Esophagus (tissue), 2 donors: Measurements from ENCODE around the gene BCL2L2. TPM values are rescaled to one million over a fixed set of nuclear protein-coding genes. Genes with fewer than 3 reads are reported as not detected.
A peak's percentile ranks its signal among the peaks of the same experiment; 100 is the strongest.

Experiments used
- H3K27ac ChIP-seq, 2 donors: one replicate each; pipeline ENCODE4 v1.5.1; 2013; ENCODE audit warnings: low read depth in 2 of 2, mild to moderate bottlenecking in 2 of 2, inconsistent platforms in 1 of 2, low read length in 1 of 2, moderate library complexity in 1 of 2
- H3K27me3 ChIP-seq, 2 donors: one replicate each; pipeline ENCODE4 v1.6.1; 2013; ENCODE audit warnings: low read length in 2 of 2, control low read depth in 1 of 2, mild to moderate bottlenecking in 1 of 2; ENCODE audit not compliant: insufficient read depth in 2 of 2, control insufficient read depth in 1 of 2
- H3K36me3 ChIP-seq, 2 donors: one replicate each; pipeline ENCODE4 v1.6.1; 2013; ENCODE audit warnings: low read length in 1 of 2; ENCODE audit not compliant: control insufficient read depth in 2 of 2, insufficient read depth in 2 of 2
- H3K4me1 ChIP-seq, 2 donors: one replicate each; pipeline ENCODE4 v1.6.1; 2013; ENCODE audit warnings: low read length in 1 of 2; ENCODE audit not compliant: control insufficient read depth in 2 of 2, insufficient read depth in 2 of 2
- H3K4me3 ChIP-seq, 2 donors: one replicate each; pipeline ENCODE4 v1.5.1; 2013; ENCODE audit warnings: low read length in 2 of 2, mild to moderate bottlenecking in 2 of 2, low read depth in 1 of 2, moderate library complexity in 1 of 2
- H3K9me3 ChIP-seq, 2 donors: one replicate each; pipeline ENCODE4 v1.6.1; 2013; ENCODE audit warnings: mild to moderate bottlenecking in 2 of 2, low read depth in 1 of 2, low read length in 1 of 2, moderate library complexity in 1 of 2; ENCODE audit not compliant: control insufficient read depth in 2 of 2, insufficient read depth in 1 of 2
- WGBS, 2 donors: extraction: QIAGEN DNeasy Blood & Tissue Kit; methylation state at CpG; one replicate each; pipeline ENCODE4 v1.1.7; 2013; 5-methylcytosine and 5-hydroxymethylcytosine counted together
- polyA plus RNA-seq, 2 donors: library from polyadenylated mRNA; stranded (reverse); fragments of 200-250 nt; gene quantifications; one replicate each; pipeline ENCODE4 v1.2.3, GENCODE V29; 2013
- donor health status: healthy with polysubstance abuse.
- donor health status: Bipolar disorder and iron deficiency.

Gene BCL2L2
- polyA plus RNA-seq, 2 donors: 28.0 to 35.0 TPM

DNA sequence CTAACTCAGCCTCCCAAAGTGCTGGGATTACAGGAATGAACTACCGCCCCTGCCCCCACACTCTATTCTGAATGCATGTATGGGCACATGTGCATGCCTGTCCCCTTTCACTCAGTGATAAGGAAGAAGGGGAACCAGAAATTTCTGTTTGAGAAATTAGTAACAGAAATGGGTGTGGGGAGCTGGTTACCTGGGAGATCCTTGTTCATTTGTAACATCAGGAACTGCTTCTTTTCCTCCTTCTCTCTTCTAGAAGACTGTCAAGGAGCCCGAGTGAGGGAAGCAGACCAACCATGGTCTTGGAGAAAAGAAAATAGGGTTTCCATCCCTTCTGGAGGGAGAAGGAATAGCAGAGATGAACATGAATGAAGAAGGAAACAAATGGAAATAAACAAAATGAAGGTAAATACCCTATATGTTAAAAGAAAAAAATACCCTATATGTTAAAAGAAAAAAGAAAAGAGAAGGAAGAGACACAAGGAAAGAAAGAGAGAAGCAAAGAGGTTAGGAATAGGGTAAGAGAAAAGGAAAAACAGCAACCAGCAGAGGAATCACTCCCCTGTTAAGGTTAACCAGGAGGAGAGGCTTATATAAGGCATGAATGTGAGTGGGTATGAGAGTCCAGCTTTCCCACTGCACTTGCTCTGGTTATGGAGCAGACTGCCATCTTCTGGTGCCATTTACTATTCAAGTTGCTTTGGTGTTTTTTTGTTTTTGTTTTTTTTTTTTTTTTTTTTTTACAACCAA is 7.2 kb upstream of the BCL2L2 start:
- Histone ChIP-seq H3K4me1 (peaks cover 0 to 3% of the 10 kb centered on the region in 2 donors), H3K36me3 (no peaks in the 10 kb centered on the region), H3K27me3 (no peaks in the 10 kb centered on the region), H3K9me3 (no peaks in the 10 kb centered on the region), H3K27ac (peak overlapping the region; percentile 85 to 87), H3K4me3 (peak overlapping the region in 1 of 2 donors; percentile 65)
- WGBS, 2 donors: 67 to 73% methylated on average over 2 of the region's 2 CpGs

DNA sequence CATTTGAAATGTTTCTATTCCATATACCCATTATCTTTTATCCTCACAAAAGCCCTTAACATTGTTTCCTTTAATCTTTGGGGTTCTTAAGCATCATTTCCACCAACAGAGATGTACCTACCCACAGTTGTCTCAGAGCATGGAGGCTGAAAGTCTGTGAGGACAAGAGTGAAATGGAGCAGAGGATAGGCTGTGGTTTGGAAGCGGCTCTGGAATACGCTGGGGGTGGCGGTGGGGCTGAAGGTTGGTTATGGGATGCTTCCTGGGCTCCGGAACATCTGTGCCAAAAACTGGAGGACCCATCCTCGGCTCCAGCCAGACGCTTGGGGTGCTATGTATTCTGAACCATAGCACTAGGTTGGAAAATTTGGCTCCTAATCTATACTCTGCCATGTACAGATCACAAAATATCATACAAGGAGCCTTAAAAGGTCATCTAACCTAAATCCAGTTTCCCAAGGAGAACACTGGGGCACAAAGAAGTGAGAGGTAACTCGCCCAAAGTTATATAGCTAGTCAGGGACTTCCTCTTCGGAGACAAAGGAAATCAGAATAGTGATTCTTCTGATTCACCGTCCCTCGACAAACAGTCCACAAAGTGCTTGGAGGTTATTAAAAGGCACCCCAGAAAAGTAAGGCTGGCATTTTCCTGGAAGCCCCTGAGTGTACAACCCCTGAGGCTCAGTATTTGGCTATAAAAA is 6.5 kb upstream of the BCL2L2 start:
- H3K27ac ChIP-seq: peak overlapping the region; percentile 99 to 100
- WGBS, 2 donors: 53 to 60% methylated on average over 10 of the region's 10 CpGs
- peak overlapping the region; percentile 65 to 68 for H3K4me3 ChIP-seq
- peaks cover 0 to 3% of the 10 kb centered on the region in 2 donors for H3K4me1 ChIP-seq
- H3K9me3 ChIP-seq: no peaks in the 10 kb centered on the region
- H3K27me3 ChIP-seq: no peaks in the 10 kb centered on the region
- H3K36me3 ChIP-seq: no peaks in the 10 kb centered on the region

DNA sequence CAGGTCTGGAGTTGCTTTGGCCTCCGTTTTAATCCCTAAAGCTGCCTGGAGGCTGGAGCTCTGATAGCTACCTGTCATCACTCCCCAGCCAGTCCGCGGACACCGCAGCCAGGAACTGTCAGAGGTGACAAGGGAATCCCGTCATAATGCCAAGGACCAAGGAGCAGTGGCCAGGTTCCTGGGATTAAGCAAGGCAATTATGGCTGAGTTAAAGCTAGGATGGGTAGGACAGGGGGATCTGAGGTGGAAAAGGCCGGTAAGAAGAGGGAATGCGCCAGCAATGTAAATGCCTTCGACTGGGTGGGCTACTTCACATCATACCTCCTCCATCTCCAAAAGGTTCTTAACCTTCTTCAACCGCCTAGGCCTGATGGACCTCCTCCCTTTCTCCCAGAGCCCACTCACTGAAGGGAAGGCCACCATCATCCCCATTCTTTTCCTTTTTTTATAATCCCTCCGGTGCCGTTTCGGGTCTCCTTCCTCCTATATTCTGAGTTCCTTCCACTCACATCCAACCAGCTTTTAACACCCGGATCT is 5.9 kb upstream of the BCL2L2 start:
- H3K4me1 ChIP-seq: peaks cover 0 to 3% of the 10 kb centered on the region in 2 donors
- peak overlapping the region; percentile 65 to 68 for H3K4me3 ChIP-seq
- H3K9me3 ChIP-seq: no peaks in the 10 kb centered on the region
- H3K27me3 ChIP-seq: no peaks in the 10 kb centered on the region
- 2 to 5% methylated on average over 13 of the region's 13 CpGs for WGBS, 2 donors
- no peaks in the 10 kb centered on the region for H3K36me3 ChIP-seq
- peak overlapping the region; percentile 99 to 100 for H3K27ac ChIP-seq

DNA sequence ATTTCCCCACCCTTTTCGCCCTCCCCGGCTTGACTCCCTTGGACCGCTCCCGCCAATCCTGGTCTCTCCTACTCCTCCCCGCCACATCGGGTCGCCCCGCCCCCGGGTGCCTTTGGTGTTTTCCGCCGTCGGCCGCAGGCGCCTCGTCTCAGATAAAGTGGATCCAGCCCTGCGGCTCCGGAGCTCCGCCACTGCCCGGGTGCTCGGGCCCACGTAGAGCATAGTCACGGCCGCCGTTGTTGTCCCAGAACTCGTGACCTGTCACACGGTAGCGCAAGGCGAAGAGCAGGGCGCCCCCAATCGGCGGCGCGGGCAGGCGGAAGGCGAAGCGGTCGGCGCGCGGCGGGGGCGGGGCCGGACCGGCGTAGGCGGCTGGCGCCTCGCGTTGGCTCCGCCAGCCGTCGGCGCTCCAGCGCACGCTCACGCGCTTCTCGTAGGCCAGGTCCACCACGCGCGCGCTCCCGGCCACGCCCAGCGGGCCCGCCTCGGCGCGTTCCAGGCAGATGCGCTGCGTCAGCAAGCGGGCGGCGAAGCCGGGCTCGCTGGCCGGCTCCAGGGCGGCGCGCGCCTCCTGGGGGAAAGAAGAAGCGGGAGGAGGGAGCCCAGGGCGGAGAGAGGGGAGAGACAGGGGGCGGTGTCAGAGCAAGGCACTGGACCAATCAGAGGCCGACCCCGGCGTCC is 5.2 kb upstream of the BCL2L2 start:
- H3K36me3 ChIP-seq: no peaks in the 10 kb centered on the region
- 0% methylated on average over 68 to 87 of the region's 87 CpGs for WGBS, 2 donors
- no peaks in the 10 kb centered on the region for H3K9me3 ChIP-seq
- H3K27ac ChIP-seq: peak overlapping the region; percentile 99 to 100
- peaks cover 0 to 3% of the 10 kb centered on the region in 2 donors for H3K4me1 ChIP-seq
- H3K27me3 ChIP-seq: no peaks in the 10 kb centered on the region
- H3K4me3 ChIP-seq: peak overlapping the region; percentile 65 to 68

DNA sequence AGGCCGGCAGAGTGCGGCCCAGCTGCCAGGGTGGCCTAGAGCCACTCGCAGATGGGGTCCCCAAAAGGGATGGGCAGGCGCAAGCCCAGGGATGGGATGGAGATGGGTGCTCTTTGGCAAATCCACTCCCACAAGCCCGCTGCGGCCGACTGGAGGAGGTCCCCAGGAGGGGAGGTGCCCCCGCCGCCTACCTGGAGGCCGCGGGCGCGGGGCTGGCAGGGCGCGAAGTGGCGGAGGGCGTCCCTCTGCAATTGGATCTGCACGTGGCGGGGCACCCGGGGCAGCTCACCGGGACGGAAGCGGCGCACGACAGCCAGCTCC is 4.7 kb upstream of the BCL2L2 start:
- no peaks in the 10 kb centered on the region for H3K27me3 ChIP-seq
- 0 to 1% methylated on average over 25 of the region's 25 CpGs for WGBS, 2 donors
- H3K4me3 ChIP-seq: peak overlapping the region; percentile 54 to 68
- H3K36me3 ChIP-seq: no peaks in the 10 kb centered on the region
- no peaks in the 10 kb centered on the region for H3K9me3 ChIP-seq
- H3K4me1 ChIP-seq: peaks cover 0 to 3% of the 10 kb centered on the region in 2 donors
- H3K27ac ChIP-seq: peak overlapping the region; percentile 98 to 100

DNA sequence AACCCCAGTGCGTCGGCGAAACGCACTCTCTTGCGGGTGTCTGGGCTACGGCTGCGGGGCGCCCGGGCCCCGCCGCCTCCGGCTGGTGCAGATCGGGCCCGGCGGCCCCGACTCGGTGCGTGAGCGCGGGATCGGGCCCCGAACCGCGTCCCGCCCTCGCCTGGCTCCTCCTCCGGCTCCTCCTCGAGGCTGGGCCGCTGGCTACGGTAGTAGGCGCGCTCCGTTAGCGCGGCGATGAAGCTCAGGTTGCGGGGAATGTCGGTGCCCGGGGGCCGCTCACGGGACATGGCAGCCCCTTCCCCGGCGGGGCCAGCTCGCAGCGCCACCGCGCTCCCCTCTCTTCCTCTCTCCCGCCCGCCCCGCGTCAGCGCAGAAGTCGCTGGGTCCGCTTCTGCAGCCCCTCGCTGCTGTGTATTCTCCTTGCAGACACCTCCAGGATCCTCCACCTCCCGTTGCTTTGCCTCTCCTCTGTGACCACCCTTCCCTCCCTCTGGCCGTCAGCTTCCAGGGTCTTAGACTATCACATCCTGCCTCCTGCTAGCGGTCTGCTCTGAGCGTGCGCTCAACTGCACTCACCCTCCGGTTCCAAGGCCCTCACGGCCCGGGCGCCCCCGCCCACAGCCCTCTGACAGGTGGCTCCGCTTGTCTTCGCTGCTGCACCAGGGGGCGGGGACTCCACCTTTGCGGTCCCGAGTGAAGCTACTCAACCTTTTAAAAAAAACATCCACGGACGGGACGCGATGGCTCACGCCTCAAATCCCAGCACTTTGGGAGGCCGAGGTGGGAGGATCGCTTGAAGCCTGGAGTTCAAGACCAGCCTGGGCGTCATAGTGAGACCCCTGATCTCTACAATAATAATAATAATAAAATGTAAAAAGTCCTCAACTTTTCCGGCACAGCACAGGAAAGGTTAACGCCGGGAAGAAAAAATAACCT is 4.1 kb upstream of the BCL2L2 start, which contains the start of gene PPP1R3E:
Gene PPP1R3E (minus strand): TSS at position 570 of the 936 bp plus-strand sequence. CDS start 283 bp downstream, at position 287.
- Histone ChIP-seq H3K4me3 (peak within 1 kb of the TSS; percentile 54 to 68), H3K36me3 (no peaks in the 10 kb centered on the region), H3K27me3 (no peaks in the 10 kb centered on the region), H3K4me1 (peaks cover under 1 to 3% of the 10 kb centered on the region in 2 donors), H3K27ac (peak within 1 kb of the TSS; percentile 98 to 100), H3K9me3 (no peaks in the 10 kb centered on the region)
- 2% methylated on average over 69 to 81 of the region's 81 CpGs for WGBS, 2 donors

DNA sequence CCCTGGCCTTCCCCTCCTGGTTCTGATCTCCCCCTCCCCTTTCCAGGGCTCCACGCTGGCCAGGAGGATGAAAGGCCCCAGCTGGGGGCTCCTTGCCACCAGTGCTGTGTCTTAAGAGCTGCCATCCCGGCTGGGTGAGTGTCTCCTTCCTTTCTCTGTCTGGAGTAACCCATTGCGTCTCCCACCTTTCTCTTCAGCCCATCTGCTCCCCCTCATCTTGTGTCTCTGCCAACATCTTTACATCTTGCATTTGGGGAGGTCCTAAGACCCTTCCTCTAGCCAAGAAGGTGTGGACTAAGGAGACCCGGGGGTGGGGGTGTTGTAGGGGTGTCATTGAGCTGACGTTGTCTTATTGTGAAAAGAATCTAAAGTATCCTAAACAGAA is 505 bp downstream of the BCL2L2 start:
- Histone ChIP-seq H3K27ac (peak overlapping the region; percentile 90 to 96), H3K4me3 (peak overlapping the region; percentile 81 to 95), H3K4me1 (peaks cover 15 to 16% of the 10 kb centered on the region in 2 donors), H3K27me3 (no peaks in the 10 kb centered on the region), H3K36me3 (peaks cover 0 to 4% of the 10 kb centered on the region in 2 donors), H3K9me3 (no peaks in the 10 kb centered on the region)
- WGBS, 2 donors: 10 to 13% methylated on average over 4 to 5 of the region's 5 CpGs

DNA sequence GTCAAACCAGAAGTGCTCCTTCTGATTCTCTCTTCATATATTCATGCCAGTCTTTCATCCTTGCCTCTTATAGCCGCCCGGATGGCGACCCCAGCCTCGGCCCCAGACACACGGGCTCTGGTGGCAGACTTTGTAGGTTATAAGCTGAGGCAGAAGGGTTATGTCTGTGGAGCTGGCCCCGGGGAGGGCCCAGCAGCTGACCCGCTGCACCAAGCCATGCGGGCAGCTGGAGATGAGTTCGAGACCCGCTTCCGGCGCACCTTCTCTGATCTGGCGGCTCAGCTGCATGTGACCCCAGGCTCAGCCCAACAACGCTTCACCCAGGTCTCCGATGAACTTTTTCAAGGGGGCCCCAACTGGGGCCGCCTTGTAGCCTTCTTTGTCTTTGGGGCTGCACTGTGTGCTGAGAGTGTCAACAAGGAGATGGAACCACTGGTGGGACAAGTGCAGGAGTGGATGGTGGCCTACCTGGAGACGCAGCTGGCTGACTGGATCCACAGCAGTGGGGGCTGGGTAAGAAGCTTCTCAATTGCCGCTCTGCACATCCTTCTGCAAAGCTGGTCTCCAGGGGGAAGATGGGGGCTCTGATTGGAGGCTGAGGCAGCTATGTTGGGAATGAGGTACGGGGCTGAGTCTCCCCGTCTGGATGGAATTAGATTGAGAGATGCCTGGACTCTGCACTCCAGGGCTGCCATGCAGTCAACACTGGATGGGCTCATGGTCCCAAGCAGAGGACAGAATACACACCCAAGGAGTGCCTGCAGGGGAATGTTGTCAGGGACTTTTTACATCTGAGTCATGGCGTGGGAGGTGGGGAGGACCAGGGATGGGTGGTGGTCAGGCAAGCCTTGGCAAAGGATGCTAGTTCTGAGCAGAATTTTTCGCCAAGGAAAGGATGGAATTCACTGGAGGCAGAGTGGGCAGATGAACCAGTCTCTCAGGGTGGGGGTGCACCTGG is 1.3 kb downstream of the BCL2L2 start:
- Histone ChIP-seq H3K4me1 (peaks cover 15 to 16% of the 10 kb centered on the region in 2 donors), H3K27ac (peak overlapping the region; percentile 90 to 96), H3K9me3 (no peaks in the 10 kb centered on the region), H3K27me3 (no peaks in the 10 kb centered on the region), H3K36me3 (peaks cover 0 to 4% of the 10 kb centered on the region in 2 donors), H3K4me3 (peak overlapping the region; percentile 81 to 95)
- WGBS, 2 donors: 80 to 81% methylated on average over 22 of the region's 22 CpGs
